Epithelial cell of proximal tubule (primary cell): ENCODE measurements around the gene WNT10A. TPM values are rescaled to one million over a fixed set of nuclear protein-coding genes. Genes with fewer than 3 reads are reported as not detected.
A peak's percentile ranks its signal among the peaks of the same experiment; 100 is the strongest.

Source experiments
- DNase-seq: peaks from one replicate; pipeline ENCODE4 v3.0.0-alpha.2; 2011; ENCODE audit warnings: low read depth
- H3K4me3 ChIP-seq: 2 replicates; pipeline ENCODE4 v1.5.1; 2011; ENCODE audit warnings: low read depth, mild to moderate bottlenecking, low read length
- total RNA-seq: library from RNA; depleted of rRNA; stranded (reverse); fragments of >200 nt; gene quantifications from 2 replicates; pipeline ENCODE4 v1.2.3, GENCODE V29; 2015
- TF ChIP-seq, protein P1 (sequence below): conservative IDR thresholded peaks from 2 replicates; pipeline ENCODE4 v1.5.1; 2012; ENCODE audit warnings: low read depth, mild to moderate bottlenecking, low read length

WNT10A gene
- total RNA-seq, 1 donor from 2014 or later, result 1.2 TPM

DNA sequence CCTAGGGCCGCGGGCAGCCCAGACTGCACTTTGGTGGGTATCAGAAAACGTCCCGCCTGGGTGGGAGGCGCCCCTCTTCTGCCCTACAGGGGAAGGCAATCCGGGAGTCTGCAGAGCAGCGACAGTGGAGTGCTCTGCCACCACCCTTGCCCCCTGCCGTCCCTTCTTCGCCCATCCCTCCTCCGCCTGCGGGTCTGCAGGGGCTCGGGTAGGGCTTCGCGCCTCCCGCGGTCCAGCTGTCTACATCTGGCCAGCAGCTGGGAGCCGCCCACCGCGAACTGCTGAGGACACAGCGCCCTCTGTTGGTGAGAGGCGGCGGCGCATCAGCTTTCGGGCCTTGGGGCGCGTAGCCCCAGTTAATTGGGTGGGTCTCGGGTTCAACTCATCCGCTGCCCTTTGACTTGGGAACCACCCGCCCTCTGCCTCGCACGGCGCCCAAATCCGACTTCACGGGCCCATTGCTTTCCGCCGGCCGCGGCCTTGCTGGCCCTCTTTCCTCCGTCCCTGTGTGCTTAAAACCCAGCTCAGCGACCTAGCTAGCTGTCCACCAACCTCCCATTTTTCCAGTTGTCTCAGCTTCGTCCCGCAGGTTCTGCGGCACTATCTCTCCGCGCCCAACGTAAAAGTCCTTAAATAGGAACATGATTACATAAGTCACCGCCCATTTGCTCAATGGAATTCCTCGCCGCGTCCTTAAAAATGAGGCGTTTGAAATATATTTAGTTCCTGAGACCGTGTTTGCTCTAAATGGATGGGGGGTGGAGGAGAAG lies 17.6 kb downstream of the WNT10A start:
- H3K4me3 ChIP-seq, result peak overlapping the region; percentile 19
- TF ChIP-seq, protein P1, sequence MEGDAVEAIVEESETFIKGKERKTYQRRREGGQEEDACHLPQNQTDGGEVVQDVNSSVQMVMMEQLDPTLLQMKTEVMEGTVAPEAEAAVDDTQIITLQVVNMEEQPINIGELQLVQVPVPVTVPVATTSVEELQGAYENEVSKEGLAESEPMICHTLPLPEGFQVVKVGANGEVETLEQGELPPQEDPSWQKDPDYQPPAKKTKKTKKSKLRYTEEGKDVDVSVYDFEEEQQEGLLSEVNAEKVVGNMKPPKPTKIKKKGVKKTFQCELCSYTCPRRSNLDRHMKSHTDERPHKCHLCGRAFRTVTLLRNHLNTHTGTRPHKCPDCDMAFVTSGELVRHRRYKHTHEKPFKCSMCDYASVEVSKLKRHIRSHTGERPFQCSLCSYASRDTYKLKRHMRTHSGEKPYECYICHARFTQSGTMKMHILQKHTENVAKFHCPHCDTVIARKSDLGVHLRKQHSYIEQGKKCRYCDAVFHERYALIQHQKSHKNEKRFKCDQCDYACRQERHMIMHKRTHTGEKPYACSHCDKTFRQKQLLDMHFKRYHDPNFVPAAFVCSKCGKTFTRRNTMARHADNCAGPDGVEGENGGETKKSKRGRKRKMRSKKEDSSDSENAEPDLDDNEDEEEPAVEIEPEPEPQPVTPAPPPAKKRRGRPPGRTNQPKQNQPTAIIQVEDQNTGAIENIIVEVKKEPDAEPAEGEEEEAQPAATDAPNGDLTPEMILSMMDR, result peak; percentile 91
- no peak for DNase-seq

DNA sequence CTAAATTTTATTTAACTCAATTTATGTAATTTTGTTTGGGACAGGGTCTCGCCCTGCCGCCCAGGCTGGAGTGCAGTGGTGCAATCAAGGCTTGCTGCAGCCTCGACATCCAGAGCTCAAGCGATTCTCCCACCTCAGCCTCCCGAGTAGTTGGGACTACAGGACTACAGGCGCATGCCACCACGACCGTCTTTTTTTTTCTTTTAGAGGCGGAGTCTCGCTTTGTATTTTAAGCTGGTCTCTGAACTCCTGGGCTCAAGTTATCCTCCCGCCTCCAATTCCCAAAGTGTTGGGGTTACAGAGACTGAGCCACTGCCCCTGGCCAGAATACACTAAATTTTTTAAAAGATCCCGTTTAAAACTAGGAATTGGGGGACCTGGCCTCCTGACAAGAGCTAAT lies 18.5 kb downstream of the WNT10A start:
- no peak overlapping the region for H3K4me3 ChIP-seq
- TF ChIP-seq, protein P1, result no peak
- no peak for DNase-seq

DNA sequence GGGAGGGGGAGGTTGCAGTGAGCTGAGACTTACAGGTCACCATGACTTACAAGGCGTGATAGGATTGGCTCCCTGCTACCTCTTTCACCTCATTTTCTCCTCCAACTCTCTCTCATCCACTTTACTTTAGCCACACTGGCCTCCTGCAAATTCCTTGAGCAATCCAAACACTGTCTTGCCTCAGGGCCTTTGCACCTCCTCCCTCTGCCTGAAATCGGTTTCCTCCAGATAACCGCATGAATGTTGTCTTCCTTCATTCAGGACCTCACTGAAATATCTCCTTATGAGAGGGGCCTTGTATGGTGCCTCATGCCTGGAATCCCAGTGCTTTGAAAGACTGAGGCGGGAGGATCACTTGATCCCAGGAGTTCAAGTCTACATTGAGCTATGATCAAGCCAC lies 21.8 kb downstream of the WNT10A start:
- H3K4me3 ChIP-seq, result no peak overlapping the region
- TF ChIP-seq, protein P1, result no peak
- DNase-seq, result no peak

DNA sequence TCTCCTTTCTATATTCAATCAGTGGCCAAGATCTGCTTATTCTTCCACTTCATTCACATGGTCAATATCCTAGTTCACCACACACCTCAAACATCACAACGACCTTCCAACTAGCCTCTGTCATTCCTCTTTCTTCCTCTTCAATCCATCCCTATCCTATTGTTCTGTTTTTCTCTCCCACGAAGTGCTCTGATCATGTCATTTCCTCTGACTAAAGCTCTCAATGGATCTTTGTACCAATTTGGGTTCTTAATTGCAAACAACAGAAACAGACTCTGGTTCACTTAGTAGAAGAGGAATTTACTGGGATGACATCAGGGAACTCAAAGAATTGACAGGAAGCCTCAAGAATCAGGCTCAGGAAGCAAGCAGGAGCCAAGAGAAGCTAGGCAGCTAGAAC lies 23.5 kb downstream of the WNT10A start:
- TF ChIP-seq, protein P1, result no peak
- no peak for DNase-seq
- no peak overlapping the region for H3K4me3 ChIP-seq

DNA sequence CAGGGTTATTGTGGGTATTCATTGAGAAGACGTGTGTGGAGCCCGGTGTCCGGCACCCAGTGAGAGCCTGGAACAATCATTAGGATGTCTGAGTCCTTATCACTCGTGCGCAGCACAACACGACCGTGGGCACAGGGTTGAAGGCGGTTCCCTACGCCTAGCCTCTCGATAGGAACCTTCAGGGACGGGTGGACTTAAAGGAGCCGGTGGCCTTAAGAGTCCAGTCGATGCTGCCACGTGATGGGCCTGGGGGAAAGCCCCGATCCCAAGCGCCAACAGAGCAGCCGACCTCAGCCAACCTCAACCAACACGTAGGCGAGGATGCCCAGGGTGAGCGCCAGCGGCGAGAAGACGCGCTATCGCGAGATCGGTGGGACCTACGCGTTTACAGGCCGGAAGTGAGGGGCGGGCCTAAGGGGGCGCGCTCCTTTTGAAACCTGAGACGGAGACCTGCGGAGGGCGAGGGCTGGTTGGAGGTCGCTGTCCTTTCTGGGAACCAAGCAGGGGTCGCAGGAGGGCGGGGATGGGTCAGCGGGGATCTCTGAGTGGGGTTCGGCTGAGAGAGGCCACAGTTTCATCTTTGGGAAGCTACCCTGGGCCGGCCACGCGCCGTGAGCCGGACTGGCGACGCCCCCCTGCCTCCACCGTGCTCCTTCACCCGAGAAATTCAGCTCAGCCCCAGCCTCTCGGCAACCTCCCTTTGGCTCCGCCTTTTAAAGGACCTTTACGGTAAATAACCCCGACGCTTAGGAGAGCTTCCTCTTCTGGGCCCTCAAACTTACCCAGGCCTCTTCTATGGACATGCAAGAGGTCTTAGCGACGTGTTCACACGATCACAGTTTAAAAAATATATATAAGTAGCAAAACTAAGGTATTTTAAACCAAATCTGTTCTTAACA lies 28.3 kb downstream of the WNT10A start:
- H3K4me3 ChIP-seq, result peak overlapping the region; percentile 60
- TF ChIP-seq, protein P1, result no peak
- DNase-seq, result peak; percentile 78

DNA sequence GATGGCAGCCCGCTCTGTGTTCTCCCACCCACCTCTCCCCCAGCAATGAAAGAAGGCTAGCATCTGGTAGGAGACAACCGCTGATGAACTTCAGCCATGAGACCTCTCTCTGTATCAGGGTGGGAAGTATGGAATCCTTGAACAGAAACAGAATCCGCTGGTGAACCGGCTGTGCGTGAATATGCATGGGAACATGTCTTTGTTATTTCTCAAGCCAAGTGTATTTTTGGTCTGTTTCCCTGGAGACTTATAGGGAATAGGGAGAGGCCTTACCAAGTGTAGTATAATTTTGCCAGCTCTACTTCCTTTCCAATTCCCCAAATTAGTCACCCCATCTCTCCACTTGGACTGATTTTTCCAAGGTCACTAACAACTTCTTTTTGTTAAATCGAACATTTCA lies 30.1 kb downstream of the WNT10A start:
- TF ChIP-seq, protein P1, result no peak
- no peak overlapping the region for H3K4me3 ChIP-seq
- no peak for DNase-seq

DNA sequence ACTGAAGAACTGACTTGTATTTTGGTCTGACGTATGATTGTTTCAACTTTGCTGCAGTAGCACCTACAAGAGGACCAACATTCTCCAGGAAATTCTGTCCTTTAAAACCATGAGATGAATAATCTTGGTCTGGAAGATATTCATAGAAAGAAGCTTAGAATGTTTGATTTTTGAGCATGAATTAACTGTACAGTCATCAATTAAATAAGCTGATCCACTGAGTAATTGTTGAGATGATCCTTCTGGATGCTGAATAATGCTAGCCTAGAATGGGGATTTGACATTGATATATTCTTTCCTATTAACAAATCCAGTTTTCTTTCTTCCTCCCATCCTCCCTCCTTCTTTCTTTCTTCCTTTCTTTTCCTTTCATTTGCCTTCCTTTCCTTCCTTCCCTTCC lies 39.9 kb downstream of the WNT10A start:
- no peak for DNase-seq
- no peak overlapping the region for H3K4me3 ChIP-seq
- TF ChIP-seq, protein P1, result no peak
